Adrenal gland (tissue), 12 donors: Measurements from ENCODE around the gene ATP12A. TPM values are rescaled to one million over a fixed set of nuclear protein-coding genes. Genes with fewer than 3 reads are reported as not detected.

ENCODE experiments used
- DNase-seq, 7 donors: peaks; one replicate each; pipeline ENCODE4 v3.0.0-alpha.2; 2019 to 2020
- H3K27ac ChIP-seq, 5 donors: fragments of 200-600 bp; sonication (generic) in 4 of 5; 1 replicate in 3 of 5; 2 replicates in 2 of 5; pipeline versions ENCODE4 v1.5.1 to v1.8.0; 2016 to 2020; ENCODE audit warnings: mild to moderate bottlenecking in 1 of 5
- H3K27me3 ChIP-seq: fragments of 200-600 bp; 2 replicates; pipeline ENCODE4 v1.8.0; 2021
- H3K36me3 ChIP-seq, 2 donors: fragments of 200-600 bp; replicated peaks in 1 of 2; 1 replicate in 1 of 2; 2 replicates in 1 of 2; pipeline versions ENCODE4 v1.5.1 to v1.8.0; 2018 to 2022
- H3K4me1 ChIP-seq, 2 donors: fragments of 200-600 bp; replicated peaks in 1 of 2; 1 replicate in 1 of 2; 2 replicates in 1 of 2; pipeline versions ENCODE4 v1.5.1 to v1.8.0; 2018 to 2021
- H3K4me3 ChIP-seq, 4 donors: fragments of 200-600 bp; sonication (generic) in 3 of 4; one replicate each; pipeline ENCODE4 v1.5.1; 2016 to 2018
- H3K9me3 ChIP-seq, 3 donors: fragments of 200-600 bp; sonication (generic) in 1 of 3; replicated peaks in 1 of 3; 1 replicate in 2 of 3; 2 replicates in 1 of 3; pipeline versions ENCODE4 v1.5.1 to v1.8.0; 2016 to 2021
- CTCF ChIP-seq, 6 experiments: fragments of 450-650 bp in 4 of 6; fragments of 200-600 bp in 2 of 6; sonication (generic) in 1 of 6; IDR thresholded peaks; 1 replicate in 5 of 6; 2 replicates in 1 of 6; pipeline versions ENCODE4 v1.5.1 to v1.8.0; 2016 to 2021; ENCODE audit warnings: antibody characterized with exemption in 6 of 6, mild to moderate bottlenecking in 2 of 6, moderate library complexity in 1 of 6
- POLR2A ChIP-seq, 2 donors: fragments of 450-650 bp; IDR thresholded peaks; one replicate each; pipeline ENCODE4 v1.6.1; 2017; ENCODE audit warnings: antibody characterized with exemption in 2 of 2, mild to moderate bottlenecking in 2 of 2, moderate library complexity in 1 of 2
- WGBS, 4 donors: extraction: QIAGEN DNeasy Blood & Tissue Kit in 2 of 4; methylation state at CpG; one replicate each; pipeline versions ENCODE4 v1.1.5 to v1.1.7; 2013 to 2017; 5-methylcytosine and 5-hydroxymethylcytosine counted together
- intact Hi-C, 2 donors: fragments of 100-400 bp; cut with DNase I; formaldehyde crosslinking; loops; one replicate each; pipeline versions ENCODE4 v1.14.1 to v1.15.0; 2022 to 2023
- polyA plus RNA-seq, 3 donors: library from polyadenylated mRNA; stranded (reverse); fragments of 200-250 nt in 2 of 3; fragments of 350-450 nt in 1 of 3; fragmentation: Illumina TruSeq in 1 of 3; extraction: RNeasy Lipid Tissue Mini Kit (QIAGEN cat#74804) in 1 of 3; gene quantifications; one replicate each; pipeline ENCODE4 v1.2.3, GENCODE V29; 2013 to 2014
- total RNA-seq, 9 donors: library from RNA; depleted of rRNA in 4 of 9; stranded (reverse); fragments of >200 nt in 4 of 9; fragments of 120-200 nt in 1 of 9; fragmentation: NEBNext Ultra II Directional in 1 of 9; extraction: Animal tissue kit (Norgen Biotek cat#: 25700) in 1 of 9; gene quantifications; one replicate each; pipeline versions ENCODE4 v1.1.0 to v1.2.4, GENCODE V29; 2013 to 2023
- donor health status: healthy with polysubstance abuse.
- donor health status: Bipolar disorder and iron deficiency.
- donor health status: DM: yes; HTN: yes; CAD: no.
- donor health status: DM: no; HTN: no; CAD: no.
- donor health status: DM: no; HTN: no; CAD: no.
- donor health status: DM: yes; HTN: yes; CAD: no.

ATP12A gene
- total and polyA plus RNA-seq, 12 donors: 0.04 to 0.06 TPM; not detected in 10

- H3K9me3 ChIP-seq: no peaks in the 10 kb centered on the region
- peak; percentile 28 to 75 (median 62) for DNase-seq
- no peak overlapping the region for H3K4me3 ChIP-seq
- H3K4me1 ChIP-seq: peaks cover 0 to 10% of the 10 kb centered on the region in 2 donors
- peaks cover 20% of the 10 kb centered on the region for H3K27me3 ChIP-seq
- H3K27ac ChIP-seq: no peak overlapping the region
- WGBS, 4 donors: 4 to 12% (median 8%) methylated on average over 4 of the region's 4 CpGs
- intact Hi-C loops: no loop called here
- no peaks in the 10 kb centered on the region for H3K36me3 ChIP-seq
- TF ChIP-seq CTCF (IDR thresholded peaks at IDR 0.05) (peak; percentile 45 to 74 (median 64)), POLR2A (IDR thresholded peaks at IDR 0.05) (no peak)
Measured at GRCh38 chr13:24683838-24684599, 3.8 kb downstream of the ATP12A start.

- no peak for DNase-seq
- H3K27ac ChIP-seq: no peak overlapping the region
- no peak for TF ChIP-seq CTCF (IDR thresholded peaks at IDR 0.05)
- TF ChIP-seq POLR2A (IDR thresholded peaks at IDR 0.05): no peak
- 14 to 48% (median 38%) methylated on average over 1 to 4 of the region's 4 CpGs for WGBS, 4 donors
- H3K4me1 ChIP-seq: peaks cover 0 to 10% of the 10 kb centered on the region in 2 donors
- peaks cover 19% of the 10 kb centered on the region for H3K27me3 ChIP-seq
- intact Hi-C loops: no loop called here
- H3K36me3 ChIP-seq: no peaks in the 10 kb centered on the region
- H3K9me3 ChIP-seq: no peaks in the 10 kb centered on the region
- no peak overlapping the region for H3K4me3 ChIP-seq
Measured at GRCh38 chr13:24684600-24684998, 4.4 kb downstream of the ATP12A start.

GRCh38 chr13:24685314-24685713, 5.1 kb downstream of the ATP12A start:
- H3K27ac ChIP-seq: no peak overlapping the region
- WGBS, 4 donors: 75 to 82% (median 78%) methylated on average over 6 of the region's 6 CpGs
- DNase-seq: no peak
- intact Hi-C loops: no loop called here
- H3K36me3 ChIP-seq: no peaks in the 10 kb centered on the region
- H3K4me3 ChIP-seq: no peak overlapping the region
- peaks cover 12% of the 10 kb centered on the region for H3K27me3 ChIP-seq
- H3K9me3 ChIP-seq: no peaks in the 10 kb centered on the region
- peaks cover 0 to 5% of the 10 kb centered on the region in 2 donors for H3K4me1 ChIP-seq
- no peak for TF ChIP-seq CTCF (IDR thresholded peaks at IDR 0.05)
- no peak for TF ChIP-seq POLR2A (IDR thresholded peaks at IDR 0.05)

- WGBS, 4 donors: 66 to 82% (median 76%) methylated on average over 7 of the region's 7 CpGs
- DNase-seq: no peak
- no peak overlapping the region for H3K4me3 ChIP-seq
- H3K4me1 ChIP-seq: no peaks in the 10 kb centered on the region
- intact Hi-C loops: no loop called here
- no peaks in the 10 kb centered on the region for H3K36me3 ChIP-seq
- no peak overlapping the region for H3K27ac ChIP-seq
- H3K9me3 ChIP-seq: no peaks in the 10 kb centered on the region
- peaks cover 6% of the 10 kb centered on the region for H3K27me3 ChIP-seq
- TF ChIP-seq POLR2A (IDR thresholded peaks at IDR 0.05): no peak
- no peak for TF ChIP-seq CTCF (IDR thresholded peaks at IDR 0.05)
Measured at GRCh38 chr13:24687611-24688010, 7.4 kb downstream of the ATP12A start.
